Suprapubic skin (tissue), 4 donors: ENCODE data around the gene DPYD. TPM values are rescaled to one million over a fixed set of nuclear protein-coding genes. Genes with fewer than 3 reads are reported as not detected.

Experiments
- DNase-seq, 2 donors: peaks; one replicate each; pipeline ENCODE4 v3.0.0-alpha.2; 2019; ENCODE audit warnings: low spot score in 2 of 2
- H3K27ac ChIP-seq: fragments of 200-600 bp; sonication (generic); one replicate; pipeline ENCODE4 v1.5.1; 2019
- H3K27me3 ChIP-seq: fragments of 200-600 bp; sonication (generic); one replicate; pipeline ENCODE4 v1.5.1; 2019
- H3K36me3 ChIP-seq: fragments of 200-600 bp; sonication (generic); one replicate; pipeline ENCODE4 v1.5.1; 2019
- H3K4me1 ChIP-seq: fragments of 200-600 bp; sonication (generic); one replicate; pipeline ENCODE4 v1.5.1; 2019
- H3K4me3 ChIP-seq: fragments of 200-600 bp; sonication (generic); one replicate; pipeline ENCODE4 v1.5.1; 2019; ENCODE audit warnings: mild to moderate bottlenecking
- H3K9me3 ChIP-seq: fragments of 200-600 bp; sonication (generic); one replicate; pipeline ENCODE4 v1.5.1; 2019
- CTCF ChIP-seq, 2 donors: fragments of 200-600 bp in 1 of 2; fragments of 450-650 bp in 1 of 2; sonication (generic) in 1 of 2; IDR thresholded peaks; one replicate each; pipeline ENCODE4 v1.5.1; 2016 to 2019; ENCODE audit warnings: antibody characterized with exemption in 2 of 2, mild to moderate bottlenecking in 1 of 2, moderate library complexity in 1 of 2
- EP300 ChIP-seq: sonication (generic); formaldehyde crosslinking; IDR thresholded peaks from one replicate; pipeline ENCODE4 v1.6.1; 2017; ENCODE audit warnings: antibody characterized with exemption
- POLR2A ChIP-seq, 2 donors: fragments of 450-650 bp; IDR thresholded peaks; one replicate each; pipeline ENCODE4 v1.6.1; 2017; ENCODE audit warnings: antibody characterized with exemption in 2 of 2, mild to moderate bottlenecking in 2 of 2, moderate library complexity in 2 of 2
- POLR2AphosphoS5 ChIP-seq, 3 donors: sonication (generic); formaldehyde crosslinking; IDR thresholded peaks; one replicate each; pipeline ENCODE4 v1.6.1; 2017; ENCODE audit warnings: antibody characterized with exemption in 3 of 3
- WGBS: methylation state at CpG from one replicate; pipeline ENCODE4 v1.1.5; 2018; 5-methylcytosine and 5-hydroxymethylcytosine counted together
- total RNA-seq, 4 donors: library from RNA; depleted of rRNA; stranded (reverse); fragments of >200 nt; gene quantifications; one replicate each; pipeline ENCODE4 v1.1.0, GENCODE V29; 2016

Gene DPYD
- total RNA-seq, 4 donors from 2014 or later: 10.1 to 31.9 (median 11.6) TPM

- Histone ChIP-seq H3K4me1 (no peaks in the 10 kb centered on the region), H3K27ac (no peak overlapping the region), H3K4me3 (no peak overlapping the region), H3K27me3 (no peaks in the 10 kb centered on the region), H3K36me3 (no peaks in the 10 kb centered on the region), H3K9me3 (no peaks in the 10 kb centered on the region)
- WGBS: 74% methylated on average over 7 of the region's 7 CpGs
- no peak for TF ChIP-seq POLR2A (IDR thresholded peaks at IDR 0.05)
- no peak for TF ChIP-seq POLR2AphosphoS5 (IDR thresholded peaks at IDR 0.05)
- TF ChIP-seq CTCF (IDR thresholded peaks at IDR 0.05): no peak
- no peak for TF ChIP-seq EP300
- DNase-seq: no peak
Observed at GRCh38 chr1:97451046-97451826, 469.6 kb downstream of the DPYD start.

GRCh38 chr1:97441966-97442365 is 478.9 kb downstream of the DPYD start:
- Histone ChIP-seq H3K9me3 (no peaks in the 10 kb centered on the region), H3K27me3 (no peaks in the 10 kb centered on the region), H3K4me1 (no peaks in the 10 kb centered on the region), H3K27ac (no peak overlapping the region), H3K4me3 (no peak overlapping the region), H3K36me3 (no peaks in the 10 kb centered on the region)
- no peak for TF ChIP-seq CTCF (IDR thresholded peaks at IDR 0.05)
- TF ChIP-seq POLR2AphosphoS5 (IDR thresholded peaks at IDR 0.05): no peak
- TF ChIP-seq EP300: no peak
- no peak for TF ChIP-seq POLR2A (IDR thresholded peaks at IDR 0.05)
- no peak for DNase-seq

- TF ChIP-seq POLR2A (IDR thresholded peaks at IDR 0.05) (no peak), CTCF (IDR thresholded peaks at IDR 0.05) (no peak), POLR2AphosphoS5 (IDR thresholded peaks at IDR 0.05) (no peak), EP300 (no peak)
- Histone ChIP-seq H3K36me3 (no peaks in the 10 kb centered on the region), H3K9me3 (no peaks in the 10 kb centered on the region), H3K4me1 (peaks cover 4% of the 10 kb centered on the region), H3K27ac (no peak overlapping the region), H3K4me3 (no peak overlapping the region), H3K27me3 (no peaks in the 10 kb centered on the region)
- no peak for DNase-seq
- 49% methylated on average over 2 of the region's 2 CpGs for WGBS
Observed at GRCh38 chr1:97433824-97434177, 487.0 kb downstream of the DPYD start.

GRCh38 chr1:97433094-97433823 is 487.6 kb downstream of the DPYD start:
- H3K27ac ChIP-seq: no peak overlapping the region
- H3K4me1 ChIP-seq: peaks cover 4% of the 10 kb centered on the region
- DNase-seq: no peak

More at GRCh38 chr1:97433094-97433823, 487.6 kb downstream of the DPYD start:
- Histone ChIP-seq H3K36me3 (no peaks in the 10 kb centered on the region), H3K9me3 (no peaks in the 10 kb centered on the region), H3K4me3 (no peak overlapping the region), H3K27me3 (no peaks in the 10 kb centered on the region)
- TF ChIP-seq CTCF (IDR thresholded peaks at IDR 0.05): no peak
- no peak for TF ChIP-seq POLR2A (IDR thresholded peaks at IDR 0.05)
- WGBS: 80% methylated on average over 2 of the region's 2 CpGs
